ENCODE data around the gene SOX12.

SOX12 gene

DNA sequence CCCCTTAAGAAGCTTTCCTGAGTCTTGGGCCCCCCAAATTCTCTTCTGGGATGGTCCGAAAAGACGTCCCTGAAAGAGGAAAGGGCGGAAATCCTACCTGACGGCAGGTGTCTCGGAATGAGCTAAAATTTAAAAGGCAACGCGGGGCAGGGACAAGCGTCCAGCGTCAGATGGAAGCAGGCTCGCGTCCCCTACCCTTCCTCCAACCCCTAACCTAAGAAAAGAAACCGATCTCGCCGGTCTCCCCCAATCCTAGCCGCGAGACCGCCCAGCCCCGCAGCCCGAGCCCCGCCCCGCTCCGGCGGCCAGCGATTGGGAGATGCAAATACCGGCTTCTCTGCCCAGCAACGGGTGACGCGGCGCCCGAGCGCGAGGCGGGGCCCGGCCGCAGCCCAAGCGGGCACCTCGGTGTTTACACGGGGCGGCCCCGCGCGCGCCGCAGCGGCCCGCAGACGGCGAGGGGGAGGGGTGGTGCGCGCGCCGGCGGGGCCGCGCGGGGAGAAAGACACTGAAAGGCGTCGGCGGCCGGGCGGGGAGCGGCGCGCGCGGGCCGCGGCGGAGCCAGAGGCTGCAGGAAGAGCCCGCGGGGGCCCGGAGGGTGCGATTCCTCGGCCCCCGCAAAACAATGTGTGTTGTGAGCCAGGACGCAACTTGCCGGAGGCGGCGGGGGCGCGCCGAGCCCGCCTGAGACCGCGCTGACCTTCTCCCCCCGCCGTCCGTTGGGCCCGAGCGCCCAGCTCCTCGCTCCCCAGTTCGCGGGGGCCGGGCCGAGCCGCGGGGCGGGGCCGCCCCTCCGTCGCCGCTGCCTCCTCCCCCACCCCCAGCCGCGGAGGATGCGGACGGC, at the start of gene SOX12:
Gene SOX12 (plus strand): TSS at position 508 of the 844 bp plus-strand sequence. CDS start 373 bp downstream, outside the sequence.
- DNase-seq, result peak; percentile 89

DNA sequence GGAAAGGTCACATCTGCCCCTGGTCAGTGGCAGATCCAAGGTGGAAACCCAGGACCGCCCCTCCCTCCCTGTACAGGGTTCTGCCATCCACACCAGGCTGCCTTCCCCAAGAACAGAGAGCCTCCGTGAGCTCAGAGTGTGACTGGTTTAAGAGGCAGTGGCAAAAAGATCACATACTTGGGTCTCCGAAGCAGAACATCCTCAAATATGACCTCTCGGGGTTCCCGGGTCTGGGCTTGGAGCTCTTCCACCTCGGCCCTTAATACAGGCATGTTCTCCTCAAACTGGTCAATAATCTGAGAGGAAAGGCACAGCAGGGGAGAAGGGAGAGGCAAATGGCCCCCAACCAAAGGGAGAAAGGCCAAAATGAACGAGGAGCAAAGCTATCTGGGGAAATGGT, 49.6 kb upstream of the SOX12 start:
- DNase-seq, result no peak

DNA sequence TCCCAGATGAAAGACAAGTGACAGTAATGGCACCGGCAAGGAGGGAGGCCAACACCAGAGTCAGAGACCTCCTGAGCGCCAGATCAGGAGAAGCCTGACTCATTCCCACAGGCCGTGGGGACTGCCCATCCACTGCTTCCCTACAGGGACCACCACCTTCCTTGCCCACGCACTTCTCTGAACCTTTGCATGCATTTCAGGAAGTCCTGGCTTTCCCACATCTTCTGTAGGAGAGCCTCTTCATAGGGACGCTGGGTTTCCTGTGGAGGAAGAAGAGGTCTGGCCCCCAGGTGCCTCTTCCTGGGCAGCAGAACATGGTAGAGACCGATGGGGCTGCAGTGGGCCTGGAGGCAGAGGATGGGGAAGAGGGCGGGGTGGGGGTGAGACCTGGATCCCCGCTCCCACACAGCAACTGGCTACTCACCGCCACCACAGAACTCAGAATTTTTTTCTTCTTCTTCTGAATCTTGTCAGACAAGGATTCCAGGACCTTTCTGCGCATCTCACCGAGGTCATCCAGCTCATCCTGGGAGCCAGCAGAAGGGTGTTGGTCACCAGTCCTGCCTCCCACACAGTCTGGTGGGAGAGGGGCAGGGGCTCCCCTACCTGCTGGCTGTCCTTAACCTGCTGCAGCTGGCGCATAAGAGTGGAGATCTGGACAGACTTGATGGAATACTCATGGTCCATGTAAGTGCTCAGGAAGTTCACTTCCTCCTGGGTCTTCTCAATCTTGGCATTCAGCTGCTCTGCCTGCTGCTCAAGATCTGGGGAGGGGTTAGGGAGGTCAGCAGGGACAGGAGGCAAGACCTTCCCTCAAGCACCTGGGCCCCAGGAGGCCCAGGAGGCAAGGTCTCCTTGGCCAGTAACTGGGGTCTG, 48.5 kb upstream of the SOX12 start:
- no peak for DNase-seq

DNA sequence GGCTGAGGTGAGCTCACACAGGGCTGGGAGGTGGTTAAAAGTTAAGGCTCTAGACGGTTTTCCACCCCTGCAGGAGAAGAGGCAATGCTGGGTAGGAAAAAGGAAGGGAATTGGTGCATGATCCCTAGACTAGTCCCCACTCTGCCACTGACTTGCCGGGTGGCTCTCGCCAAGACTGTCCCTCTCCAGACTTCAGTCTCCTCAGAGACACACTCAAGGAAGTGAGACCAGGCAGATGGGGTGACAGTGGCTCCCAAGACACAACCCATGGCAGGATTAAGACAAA, 47.9 kb upstream of the SOX12 start:
- no peak for DNase-seq

DNA sequence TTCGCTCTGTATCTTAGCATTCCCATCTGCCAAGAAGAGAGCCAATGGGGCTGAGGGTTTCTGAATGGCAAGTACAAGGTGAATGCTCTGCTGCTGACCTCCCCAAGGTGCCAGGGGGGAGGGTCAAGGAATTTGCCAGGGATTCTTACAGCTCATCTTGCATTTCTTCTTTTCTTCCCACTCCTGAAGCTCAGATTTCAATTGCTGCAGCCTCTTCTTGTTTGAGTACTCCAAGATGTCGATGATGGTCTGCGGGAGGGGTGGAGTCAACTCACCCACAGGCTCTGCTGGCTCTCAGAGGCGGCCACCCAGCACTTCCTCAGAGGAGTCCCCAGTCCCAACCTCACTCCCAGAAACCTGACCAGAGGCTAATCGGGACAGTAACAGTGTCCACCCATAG, 47.2 kb upstream of the SOX12 start:
- no peak for DNase-seq

DNA sequence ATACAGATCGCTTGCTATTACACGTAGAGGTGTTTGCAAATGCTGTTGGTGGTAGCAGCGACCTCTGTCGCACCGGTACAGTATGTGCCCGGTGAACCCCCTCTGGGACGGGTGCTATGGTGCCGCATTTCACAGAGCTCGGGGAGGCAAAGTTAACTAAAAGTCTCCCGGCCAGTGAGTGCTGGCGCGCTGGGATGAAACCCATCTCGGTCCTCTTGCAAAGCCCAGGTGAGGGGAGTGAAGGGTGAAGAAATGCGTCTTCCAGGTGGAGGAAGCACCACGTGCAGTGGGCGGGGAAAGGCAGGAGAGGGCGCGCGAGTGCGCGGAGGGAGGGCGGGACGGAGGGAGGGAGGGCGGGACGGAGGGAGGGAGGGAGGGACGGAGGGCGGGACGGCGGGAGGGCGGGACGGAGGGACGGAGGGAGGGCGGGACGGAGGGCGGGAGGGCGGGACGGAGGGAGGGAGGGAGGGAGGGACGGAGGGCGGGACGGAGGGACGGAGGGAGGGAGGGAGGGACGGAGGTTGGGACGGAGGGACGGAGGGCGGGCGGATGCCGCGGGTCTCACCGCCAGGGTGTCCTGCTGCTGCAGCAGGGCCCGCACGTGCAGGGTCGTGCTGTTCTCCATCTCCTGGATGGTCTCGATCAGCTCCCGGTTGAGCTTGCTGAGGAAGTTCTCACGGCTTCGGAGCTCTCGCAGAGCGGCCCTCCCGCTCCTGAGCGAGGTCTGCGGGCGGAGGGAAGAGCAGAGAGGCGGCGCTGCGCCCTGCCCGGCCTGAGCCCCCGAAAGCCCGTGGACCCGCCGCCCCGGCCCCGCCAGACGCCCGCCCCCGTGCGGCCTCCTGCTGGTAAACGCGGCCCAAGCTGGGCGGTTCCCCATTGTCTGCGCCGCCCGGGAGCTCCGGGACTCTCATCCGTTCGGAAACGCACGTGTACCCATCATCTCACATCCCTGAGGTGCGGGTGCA, 46.5 kb upstream of the SOX12 start:
- no peak for DNase-seq

DNA sequence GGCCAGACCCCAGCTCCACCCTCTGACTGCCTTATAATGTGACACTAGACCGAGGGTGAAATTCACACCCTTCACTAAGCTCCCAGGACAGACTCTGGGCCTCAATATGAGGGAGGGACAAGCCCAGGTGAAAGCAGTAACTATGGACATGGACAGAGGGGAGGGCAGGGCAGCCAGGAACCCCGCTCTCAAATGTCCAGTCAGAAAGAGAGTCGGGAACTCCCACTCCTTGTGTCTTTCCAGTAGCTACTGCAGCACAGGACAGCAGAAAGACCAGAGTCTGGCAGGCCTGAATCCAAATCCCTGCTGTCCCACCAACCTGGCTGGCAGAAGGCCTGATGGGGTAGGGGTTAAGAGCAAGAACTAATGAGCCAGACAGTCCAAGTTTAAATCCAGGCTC, 41.2 kb upstream of the SOX12 start:
- DNase-seq, result no peak

DNA sequence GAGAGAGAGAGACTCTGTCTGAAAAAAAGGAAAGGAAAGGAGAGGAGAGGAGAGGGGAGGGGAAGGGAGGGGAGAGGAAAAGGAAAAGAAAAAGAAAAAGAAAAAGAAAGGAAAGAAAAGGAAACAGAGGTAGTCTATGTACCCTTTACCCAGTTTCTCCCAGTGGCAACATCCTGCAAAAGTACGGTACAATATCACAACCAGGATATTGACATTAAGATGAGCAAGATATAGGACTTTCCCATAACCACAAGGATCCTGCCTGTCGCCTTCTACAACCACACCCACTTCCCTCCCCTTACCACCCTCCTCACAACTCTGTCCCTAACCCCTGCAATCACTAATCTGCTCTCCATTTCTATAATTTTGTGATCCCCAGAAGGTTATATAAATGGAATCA, 38.8 kb upstream of the SOX12 start:
- no peak for DNase-seq

DNA sequence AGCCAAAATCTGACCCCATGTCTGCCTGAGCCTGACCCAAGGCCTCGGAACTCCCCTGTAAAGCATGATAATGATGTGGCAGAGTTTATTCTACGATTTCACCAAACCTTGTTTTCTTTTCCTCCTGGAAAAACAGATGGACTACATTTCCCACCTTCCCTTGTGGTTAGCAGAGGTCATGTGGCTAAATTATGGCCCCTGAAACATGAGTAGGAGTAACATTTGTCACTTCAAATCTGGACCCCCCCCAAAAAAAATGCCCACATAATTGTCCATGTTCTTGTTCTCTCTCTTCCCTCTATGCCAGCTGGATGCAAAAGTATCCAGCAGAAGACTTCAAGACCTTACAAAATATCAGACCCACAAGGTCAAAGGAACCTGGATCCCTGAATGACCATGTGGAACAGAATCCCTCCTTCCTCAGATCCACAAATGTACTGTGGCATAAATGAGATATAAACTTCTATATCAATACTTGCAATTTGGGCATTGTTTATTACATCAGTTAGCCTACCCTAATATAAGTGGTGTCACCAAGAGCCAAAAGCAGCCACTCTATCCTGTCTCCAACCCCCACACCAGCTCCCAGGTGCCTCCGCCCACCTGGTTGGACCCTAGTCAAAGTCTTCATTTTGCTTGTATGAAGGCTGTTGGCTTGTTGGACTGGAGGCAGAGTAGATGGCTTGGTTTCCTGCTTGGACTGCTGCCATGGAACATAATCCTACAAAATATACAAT, 36.2 kb upstream of the SOX12 start:
- DNase-seq, result no peak

DNA sequence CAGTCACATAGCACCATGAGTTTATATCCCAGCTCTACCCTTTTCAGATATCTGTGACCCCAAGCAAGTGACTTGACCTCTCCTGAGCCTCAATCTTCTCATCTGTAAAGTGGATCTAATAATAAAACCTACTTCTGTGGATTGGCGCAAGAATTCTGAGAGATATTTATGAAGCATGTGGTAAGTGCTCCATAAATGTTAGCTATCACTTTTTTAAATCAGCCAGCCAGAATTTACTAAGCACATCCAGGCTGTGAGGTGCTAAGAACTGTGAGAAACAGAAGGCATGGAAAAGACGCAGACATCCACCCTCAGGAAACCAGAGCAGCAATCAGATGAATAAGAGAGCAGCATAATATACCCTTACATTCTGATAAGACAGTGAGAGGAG, 35.7 kb upstream of the SOX12 start:
- no peak for DNase-seq

DNA sequence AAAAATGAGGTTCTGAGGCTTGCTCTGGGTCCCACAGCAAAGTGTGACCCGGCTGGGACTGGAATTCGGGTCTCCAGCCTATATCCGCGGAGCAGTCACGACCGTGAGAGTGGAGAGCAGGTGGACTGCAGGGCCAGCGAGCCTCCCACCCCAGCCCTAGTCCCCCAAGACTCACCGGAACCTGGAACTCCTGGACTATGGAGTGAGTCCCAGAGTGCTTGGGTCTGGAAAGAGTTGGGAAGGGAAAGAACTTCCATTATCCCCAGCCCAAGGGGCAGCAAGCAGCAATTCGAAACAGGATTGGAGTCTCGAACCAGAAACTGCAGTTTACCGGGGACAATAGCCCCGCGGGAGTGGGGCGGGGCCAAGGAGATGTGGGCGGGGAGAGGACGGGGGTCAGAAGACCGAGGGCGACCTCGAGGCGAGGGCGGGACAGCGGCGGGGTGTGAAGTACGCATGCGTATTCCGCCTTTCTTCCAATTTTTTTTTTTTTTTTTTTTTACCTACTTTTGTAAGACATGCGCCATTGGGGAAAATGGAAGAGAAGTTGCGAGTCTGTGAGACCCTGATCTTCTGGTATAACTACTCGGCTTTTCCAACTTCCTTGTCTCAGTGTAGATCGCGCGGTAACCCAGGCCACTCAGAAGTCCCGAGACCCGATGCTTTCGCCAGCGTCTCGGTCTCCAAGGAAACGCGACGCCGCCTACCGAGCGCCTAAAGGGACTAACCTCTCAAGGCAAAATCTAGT, 35.1 kb upstream of the SOX12 start, which contains the start of gene C20orf96:
Gene C20orf96 (minus strand): TSS at position 667 of the 748 bp plus-strand sequence. CDS start 140 bp downstream, at position 527.
- DNase-seq, result peak; percentile 65

DNA sequence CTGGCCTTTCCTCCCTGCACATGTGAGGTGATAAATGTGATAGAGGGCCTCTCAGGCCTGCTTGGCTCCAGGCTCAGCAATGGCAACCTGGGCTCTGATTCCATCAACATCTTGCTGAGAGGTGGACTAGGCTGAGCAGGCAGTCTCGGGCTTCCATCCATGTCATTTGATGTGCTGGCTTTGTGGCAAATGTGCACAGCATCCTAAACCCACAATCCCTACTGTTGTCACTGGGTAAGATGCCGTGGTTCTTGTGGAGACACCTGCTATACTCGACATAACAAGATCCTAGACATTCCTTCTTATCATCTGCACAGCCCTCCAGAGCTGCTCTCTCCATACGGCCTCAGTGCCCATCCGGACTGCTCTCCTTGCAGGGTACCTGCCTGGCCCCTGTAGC, 30.8 kb upstream of the SOX12 start:
- no peak for DNase-seq

DNA sequence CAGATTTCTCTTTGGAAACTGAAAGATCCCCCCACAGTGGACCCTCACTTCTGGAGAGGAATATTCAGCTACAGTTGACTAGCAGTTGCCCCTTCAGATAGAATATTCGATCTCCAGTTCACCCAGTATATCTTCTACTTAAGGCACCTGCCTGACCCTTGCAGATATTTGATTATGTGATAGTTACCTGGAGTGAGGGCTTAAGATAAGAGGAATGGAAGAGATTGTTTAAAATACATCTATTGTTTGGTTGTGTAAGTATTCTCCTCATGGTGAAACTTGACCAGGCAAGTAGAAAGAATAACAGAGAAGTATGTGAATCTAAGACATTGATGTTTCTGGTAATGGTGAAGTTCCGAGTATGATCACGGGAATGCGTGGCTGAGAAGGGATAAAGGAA, 29.5 kb upstream of the SOX12 start:
- no peak for DNase-seq

DNA sequence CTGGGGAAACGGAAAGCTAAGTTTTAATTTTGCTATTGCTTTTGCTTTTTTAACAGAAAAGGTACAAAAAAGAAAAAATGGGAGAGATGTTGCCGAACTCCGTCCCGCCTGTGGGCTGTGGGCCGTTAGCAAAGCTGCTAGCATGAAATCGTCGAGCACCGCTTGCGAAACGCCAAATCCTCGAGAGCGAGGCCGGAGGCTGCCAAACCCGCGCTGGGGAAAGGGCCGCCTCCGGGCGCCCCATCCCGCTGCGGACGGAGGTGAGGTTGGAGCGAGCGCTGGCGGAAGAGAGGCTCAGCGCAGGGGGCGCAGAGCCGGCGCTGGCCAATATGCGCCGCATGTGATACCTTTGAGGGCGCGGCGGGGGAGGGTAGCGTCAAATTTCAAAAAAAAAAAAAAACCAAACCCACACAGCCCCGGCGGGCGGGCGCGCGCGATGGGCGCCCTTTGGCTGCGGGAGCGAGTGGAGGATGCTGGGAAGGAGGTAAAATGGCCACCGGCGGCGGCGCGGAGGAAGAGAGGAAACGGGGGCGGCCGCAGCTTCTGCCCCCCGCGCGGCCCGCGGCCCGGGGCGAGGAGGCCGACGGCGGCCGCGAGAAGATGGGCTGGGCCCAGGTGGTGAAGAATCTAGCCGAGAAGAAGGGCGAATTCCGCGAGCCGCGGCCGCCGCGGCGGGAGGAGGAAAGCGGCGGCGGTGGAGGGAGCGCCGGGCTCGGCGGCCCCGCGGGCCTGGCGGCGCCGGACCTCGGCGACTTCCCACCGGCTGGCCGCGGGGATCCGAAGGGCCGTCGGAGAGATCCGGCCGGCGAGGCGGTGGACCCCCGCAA, 28.0 kb upstream of the SOX12 start, which contains the start of gene ZCCHC3:
Gene ZCCHC3 (plus strand): TSS at position 473 of the 827 bp plus-strand sequence. CDS start 17 bp downstream, at position 490.
- peak; percentile 88 for DNase-seq

DNA sequence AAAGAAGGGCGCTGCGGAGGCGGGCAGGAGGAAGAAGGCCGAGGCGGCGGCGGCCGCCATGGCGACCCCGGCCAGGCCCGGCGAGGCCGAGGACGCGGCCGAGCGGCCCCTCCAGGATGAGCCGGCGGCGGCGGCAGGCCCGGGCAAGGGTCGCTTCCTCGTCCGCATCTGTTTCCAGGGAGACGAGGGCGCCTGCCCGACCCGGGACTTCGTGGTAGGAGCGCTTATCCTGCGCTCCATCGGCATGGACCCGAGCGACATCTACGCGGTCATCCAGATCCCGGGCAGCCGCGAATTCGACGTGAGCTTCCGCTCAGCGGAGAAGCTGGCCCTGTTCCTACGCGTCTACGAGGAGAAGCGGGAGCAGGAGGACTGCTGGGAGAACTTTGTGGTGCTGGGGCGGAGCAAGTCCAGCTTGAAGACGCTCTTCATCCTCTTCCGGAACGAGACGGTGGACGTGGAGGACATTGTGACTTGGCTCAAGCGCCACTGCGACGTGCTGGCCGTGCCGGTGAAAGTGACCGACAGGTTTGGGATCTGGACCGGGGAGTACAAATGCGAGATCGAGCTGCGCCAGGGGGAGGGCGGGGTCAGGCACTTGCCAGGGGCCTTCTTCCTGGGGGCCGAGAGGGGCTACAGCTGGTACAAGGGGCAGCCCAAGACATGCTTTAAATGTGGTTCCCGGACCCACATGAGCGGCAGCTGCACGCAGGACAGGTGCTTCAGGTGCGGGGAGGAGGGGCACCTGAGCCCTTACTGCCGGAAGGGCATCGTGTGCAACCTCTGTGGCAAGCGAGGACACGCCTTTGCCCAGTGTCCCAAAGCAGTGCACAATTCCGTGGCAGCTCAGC, 27.2 kb upstream of the SOX12 start:
- DNase-seq, result peak; percentile 42

DNA sequence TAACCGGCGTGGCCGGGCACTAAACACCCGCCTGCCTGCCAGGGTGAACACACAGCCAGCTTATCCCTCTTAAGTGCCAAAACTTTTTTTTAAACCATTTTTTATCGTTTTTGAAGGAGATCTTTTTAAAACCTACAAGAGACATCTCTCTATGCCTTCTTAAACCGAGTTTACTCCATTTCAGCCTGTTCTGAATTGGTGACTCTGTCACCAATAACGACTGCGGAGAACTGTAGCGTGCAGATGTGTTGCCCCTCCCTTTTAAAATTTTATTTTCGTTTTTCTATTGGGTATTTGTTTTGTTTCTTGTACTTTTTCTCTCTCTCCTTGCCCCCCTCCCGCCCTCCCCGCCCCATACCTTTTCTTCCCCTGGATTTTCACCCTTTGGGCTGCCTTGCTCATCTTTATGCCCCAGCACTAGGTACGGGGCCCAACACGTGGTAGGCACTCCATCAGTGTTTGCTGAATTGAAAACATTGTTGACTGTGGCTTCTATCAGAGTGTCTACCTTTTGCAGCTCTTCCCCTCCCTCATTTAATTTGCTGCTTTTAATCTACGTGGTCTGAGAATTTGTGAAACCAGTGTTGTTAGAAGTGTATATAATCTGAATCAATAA, 26.5 kb upstream of the SOX12 start:
- DNase-seq, result no peak

DNA sequence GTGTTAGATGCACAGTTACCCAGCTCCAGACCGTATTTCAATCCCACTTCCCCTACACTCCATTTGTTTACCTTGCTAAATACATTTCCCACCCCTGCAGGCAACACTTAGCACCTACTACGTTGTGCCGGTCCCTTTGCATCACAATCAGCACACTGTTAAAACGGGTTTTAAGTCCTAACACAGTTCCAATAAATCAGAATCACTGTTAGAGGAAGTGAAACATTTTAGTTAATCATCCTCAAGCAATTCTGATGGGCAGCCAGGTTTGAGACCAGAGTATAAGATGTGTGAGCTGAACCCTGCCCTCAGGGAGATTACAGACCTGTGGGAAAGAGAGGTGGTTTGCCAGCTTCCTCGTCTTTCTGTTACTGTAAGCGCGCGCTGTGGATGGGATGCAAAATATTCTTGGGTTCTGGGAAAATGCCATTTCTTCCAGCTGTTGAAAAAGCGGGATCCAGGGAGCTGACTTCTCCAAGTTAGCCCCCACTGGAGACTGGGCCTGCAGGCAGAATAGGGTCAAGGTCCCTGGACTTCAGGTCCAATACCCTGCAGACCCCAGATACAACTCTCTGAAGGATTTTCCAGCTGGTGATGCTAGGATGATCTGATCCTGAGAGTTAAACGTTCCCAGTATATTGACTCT, 24.9 kb upstream of the SOX12 start:
- no peak for DNase-seq
